ENCODE measurements around the gene MAP2K4. TPM values are rescaled to one million over a fixed set of nuclear protein-coding genes. Genes with fewer than 3 reads are reported as not detected.
"Not testable (repeated sequence)": the region's sequence is repeated elsewhere in the genome, so short reads cannot be mapped to it uniquely, and the experiment has no call there.

Gene MAP2K4
- total RNA-seq: 10 to 100 TPM; 23.6 to 27.0 TPM
- 35.3 to 78.9 reads per million in 2 donors for total RNA-seq

DNA sequence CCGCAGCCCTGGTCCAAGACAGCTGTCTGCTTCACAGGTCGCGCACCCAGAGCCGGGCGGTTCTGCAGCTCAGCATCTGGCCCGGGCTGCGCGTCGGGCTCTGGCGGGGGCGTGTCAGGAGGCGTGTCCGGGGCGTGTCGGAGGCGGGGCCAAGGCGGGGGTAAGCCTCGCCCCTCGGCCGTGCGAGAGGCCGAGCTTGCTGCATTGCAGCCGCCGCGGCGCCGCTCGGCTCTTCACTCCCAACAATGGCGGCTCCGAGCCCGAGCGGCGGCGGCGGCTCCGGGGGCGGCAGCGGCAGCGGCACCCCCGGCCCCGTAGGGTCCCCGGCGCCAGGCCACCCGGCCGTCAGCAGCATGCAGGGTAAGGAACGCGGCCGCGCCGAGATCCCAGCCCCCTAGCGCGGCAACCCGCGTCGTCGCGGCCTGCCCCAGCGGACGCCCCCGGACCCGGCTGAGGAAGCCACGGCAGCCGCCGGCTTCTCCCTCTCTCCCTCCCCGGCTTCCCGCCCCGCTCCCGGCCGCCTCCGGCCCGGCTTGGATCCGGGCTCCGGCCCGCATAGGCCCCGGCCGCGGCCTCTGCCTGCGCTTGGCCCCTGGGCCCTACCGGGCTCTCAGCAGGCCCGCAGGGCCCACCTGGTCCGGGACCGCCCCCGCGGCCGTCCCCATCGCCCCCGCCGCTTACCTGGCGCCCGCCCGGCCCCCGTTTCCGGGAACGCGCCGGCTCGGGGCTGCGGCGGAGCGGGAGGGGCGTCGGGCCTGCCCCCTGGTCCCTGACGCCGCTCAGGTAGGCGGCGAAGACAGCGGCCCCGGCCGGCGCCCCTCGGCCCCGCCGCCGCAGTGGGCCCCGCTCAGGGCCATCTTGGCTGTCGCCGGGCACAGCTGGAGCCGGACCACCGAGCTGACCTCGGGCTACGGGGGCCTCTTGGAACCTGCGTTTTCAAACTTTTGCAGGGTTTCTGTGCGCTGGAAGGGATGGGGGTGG, at the start of gene MAP2K4:
TSS of gene MAP2K4 (plus strand) at position 236 of the 981 bp plus-strand sequence. CDS start at position 246, 10 bp downstream.
- peak within 1 kb of the TSS; percentile 78 for H3K4me3 Mint-ChIP-seq
- no peaks in the 10 kb centered on the region for H3K36me3 Mint-ChIP-seq (ENCODE audit: low read depth)
- peaks cover 24% of the 10 kb centered on the region for H3K4me1 Mint-ChIP-seq
- no peaks in the 10 kb centered on the region for H3K27me3 Mint-ChIP-seq
- no peaks in the 10 kb centered on the region for H3K9me3 ChIP-seq (ENCODE audit: control insufficient read depth, low read length, poor library complexity, severe bottlenecking)
- DNase-seq (peak; percentile 91 to 99 (median 92)), ATAC-seq (peak; percentile 97)
- H3K27ac Mint-ChIP-seq: peak within 1 kb of the TSS; percentile 67

DNA sequence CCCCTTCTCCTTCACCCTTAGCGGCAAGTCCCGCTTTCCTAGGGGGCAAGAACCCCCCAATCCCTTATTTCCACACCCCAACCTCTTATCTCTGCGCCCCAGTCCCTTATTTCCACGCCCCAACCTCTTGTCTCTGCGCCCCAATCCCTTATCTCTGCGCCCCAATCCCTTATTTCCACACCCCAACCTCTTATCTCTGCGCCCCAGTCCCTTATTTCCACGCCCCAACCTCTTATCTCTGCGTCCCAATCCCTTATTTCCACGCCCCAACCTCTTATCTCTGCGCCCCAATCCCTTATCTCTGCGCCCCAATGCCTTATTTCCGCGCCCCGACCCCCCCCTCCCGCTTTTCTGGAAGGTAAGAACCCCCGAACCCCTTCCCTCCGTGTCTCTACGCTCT, 47.9 kb upstream of the MAP2K4 start:
- H3K27ac Mint-ChIP-seq; H3K4me3 Mint-ChIP-seq; H3K9me3 ChIP-seq (ENCODE audit: control insufficient read depth, low read length, poor library complexity, severe bottlenecking); ATAC-seq; H3K4me1 Mint-ChIP-seq; DNase-seq; H3K27me3 Mint-ChIP-seq; H3K36me3 Mint-ChIP-seq (ENCODE audit: low read depth): not testable (repeated sequence)

DNA sequence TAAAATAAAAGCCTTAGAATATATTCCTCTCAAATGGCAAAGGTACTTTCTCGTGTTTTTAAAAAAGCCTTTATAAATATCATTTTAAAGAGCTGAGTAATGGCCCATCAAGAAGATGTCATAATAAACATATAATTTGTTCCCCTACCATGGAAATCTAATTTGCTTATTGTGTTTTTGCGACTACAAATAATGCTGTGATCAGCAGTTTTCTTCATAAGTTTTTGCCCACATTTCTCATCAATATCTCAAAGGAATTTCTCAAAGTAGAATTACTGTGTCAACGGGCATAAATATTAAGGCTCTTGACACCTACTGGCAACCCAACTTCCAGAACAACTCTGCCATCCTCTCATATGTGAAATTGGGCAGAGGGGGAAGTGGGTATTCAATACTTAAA, 40.9 kb upstream of the MAP2K4 start:
- ATAC-seq: no peak
- no peaks in the 10 kb centered on the region for H3K9me3 ChIP-seq (ENCODE audit: control insufficient read depth, low read length, poor library complexity, severe bottlenecking)
- H3K4me3 Mint-ChIP-seq: no peak overlapping the region
- H3K36me3 Mint-ChIP-seq (ENCODE audit: low read depth): peaks cover 25% of the 10 kb centered on the region
- no peak for DNase-seq
- no peak overlapping the region for H3K27ac Mint-ChIP-seq
- peaks cover 7% of the 10 kb centered on the region for H3K4me1 Mint-ChIP-seq
- no peaks in the 10 kb centered on the region for H3K27me3 Mint-ChIP-seq

DNA sequence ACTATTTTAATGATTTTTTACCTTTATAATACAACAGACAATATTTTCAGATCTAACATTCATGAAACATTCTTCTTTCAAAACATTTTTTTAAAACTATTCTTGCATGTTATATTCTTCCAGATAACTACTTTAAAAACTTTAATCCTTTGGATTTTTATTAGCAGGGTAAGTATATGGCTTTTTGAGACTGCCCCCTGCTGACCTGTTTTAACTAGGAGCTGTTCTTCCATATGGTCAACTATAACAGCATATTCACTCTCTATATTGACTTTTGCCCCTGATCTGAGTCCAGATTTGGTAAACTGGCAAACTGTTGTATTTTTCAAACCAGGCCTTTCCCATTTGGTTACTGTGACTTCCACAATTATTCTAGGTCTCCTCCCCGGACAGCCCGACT, 39.9 kb upstream of the MAP2K4 start:
- no peak for ATAC-seq

DNA sequence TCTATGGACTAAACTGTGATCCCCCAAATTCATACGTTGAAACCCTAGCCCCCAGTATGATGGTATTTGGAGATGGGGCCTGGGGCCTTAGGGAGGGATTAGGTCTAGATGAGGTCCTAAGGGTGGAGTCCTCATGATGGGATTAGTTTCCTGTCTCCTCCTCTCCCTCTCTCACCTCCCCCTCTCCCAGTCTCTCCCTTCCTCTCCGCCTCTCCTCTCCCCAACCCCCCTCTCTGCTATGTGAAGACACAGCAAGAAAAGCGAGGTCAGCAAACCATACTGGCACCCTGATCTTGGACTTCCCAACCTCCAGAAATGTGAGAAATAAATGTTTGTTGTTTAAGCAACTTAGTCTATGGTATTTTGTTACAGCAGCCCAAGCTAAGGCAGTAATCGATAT, 38.8 kb upstream of the MAP2K4 start:
- H3K9me3 ChIP-seq (ENCODE audit: control insufficient read depth, low read length, poor library complexity, severe bottlenecking): no peaks in the 10 kb centered on the region
- Mint-ChIP-seq H3K27me3 (no peaks in the 10 kb centered on the region), H3K27ac (no peak overlapping the region), H3K4me3 (no peak overlapping the region), H3K36me3 (ENCODE audit: low read depth) (peaks cover 21% of the 10 kb centered on the region), H3K4me1 (peaks cover 7% of the 10 kb centered on the region)
- DNase-seq: no peak
- ATAC-seq: no peak

More for the DNA sequence above, 39.9 kb upstream of the MAP2K4 start:
- DNase-seq: no peak
- Mint-ChIP-seq H3K4me3 (no peak overlapping the region), H3K36me3 (ENCODE audit: low read depth) (peaks cover 21% of the 10 kb centered on the region), H3K4me1 (peaks cover 7% of the 10 kb centered on the region), H3K27ac (no peak overlapping the region), H3K27me3 (no peaks in the 10 kb centered on the region)
- no peaks in the 10 kb centered on the region for H3K9me3 ChIP-seq (ENCODE audit: control insufficient read depth, low read length, poor library complexity, severe bottlenecking)

DNA sequence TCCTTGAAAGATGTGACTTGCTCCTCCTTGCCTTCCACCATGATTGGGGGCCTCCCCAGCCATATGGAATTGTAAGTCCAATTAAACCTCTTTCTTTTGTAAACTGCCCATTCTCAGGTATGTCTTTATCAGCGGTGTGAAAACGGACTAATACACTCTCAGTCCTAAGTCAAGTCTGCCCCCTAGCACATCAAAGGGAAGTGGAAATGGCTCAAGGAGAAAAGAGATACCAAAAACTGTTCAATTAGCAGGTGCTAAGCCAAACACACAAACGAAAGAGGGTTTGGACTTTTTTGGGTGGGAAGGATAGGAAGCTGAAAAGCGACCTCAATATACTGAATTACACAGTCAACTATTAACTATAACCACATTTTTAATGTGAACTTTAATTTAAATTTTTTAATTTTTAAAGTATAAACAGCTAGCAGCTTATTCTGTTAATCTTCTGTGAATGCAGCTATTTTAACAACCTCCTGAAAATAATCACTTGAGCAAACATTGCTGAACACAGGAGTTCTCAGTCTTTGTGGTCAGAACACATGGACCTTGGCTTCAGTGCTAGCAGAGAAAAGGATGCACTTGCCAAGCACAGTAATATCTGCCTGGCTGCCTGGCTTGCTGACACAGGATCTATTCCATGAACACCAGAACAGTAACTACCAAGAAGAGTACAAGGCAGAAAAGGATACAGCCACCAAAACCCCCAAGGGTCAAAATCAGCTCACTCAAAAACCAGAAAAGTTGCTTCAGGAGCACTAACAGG, 34.3 kb upstream of the MAP2K4 start:
- H3K4me3 Mint-ChIP-seq: no peak overlapping the region
- no peak overlapping the region for H3K27ac Mint-ChIP-seq
- no peaks in the 10 kb centered on the region for H3K27me3 Mint-ChIP-seq
- DNase-seq (no peak), ATAC-seq (no peak)
- H3K9me3 ChIP-seq (ENCODE audit: control insufficient read depth, low read length, poor library complexity, severe bottlenecking): no peaks in the 10 kb centered on the region
- peaks cover 31% of the 10 kb centered on the region for H3K36me3 Mint-ChIP-seq (ENCODE audit: low read depth)
- H3K4me1 Mint-ChIP-seq: peaks cover 24% of the 10 kb centered on the region

DNA sequence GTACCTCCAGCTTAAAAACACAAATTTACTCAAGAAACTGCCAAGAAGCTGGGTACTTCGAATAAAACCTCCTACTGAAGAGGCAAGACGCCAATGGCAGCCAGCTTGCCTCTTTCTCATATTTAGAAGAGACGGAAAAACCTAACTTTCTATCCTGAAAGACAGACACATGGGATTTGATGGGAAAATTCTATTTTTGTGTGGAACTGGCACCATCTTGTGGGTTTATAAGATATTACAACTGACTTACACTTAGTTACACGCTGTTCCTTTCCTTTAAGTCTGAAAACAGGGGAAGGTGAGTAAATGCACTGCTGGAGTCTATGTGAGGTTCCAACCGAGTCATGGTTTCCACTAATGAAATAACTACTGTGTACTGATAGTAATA, 33.7 kb upstream of the MAP2K4 start:
- DNase-seq: no peak
- ATAC-seq: no peak
- H3K27me3 Mint-ChIP-seq: no peaks in the 10 kb centered on the region
- no peak overlapping the region for H3K27ac Mint-ChIP-seq
- peaks cover 31% of the 10 kb centered on the region for H3K36me3 Mint-ChIP-seq (ENCODE audit: low read depth)
- H3K4me3 Mint-ChIP-seq: no peak overlapping the region
- H3K4me1 Mint-ChIP-seq: peaks cover 24% of the 10 kb centered on the region
- H3K9me3 ChIP-seq (ENCODE audit: control insufficient read depth, low read length, poor library complexity, severe bottlenecking): no peaks in the 10 kb centered on the region

DNA sequence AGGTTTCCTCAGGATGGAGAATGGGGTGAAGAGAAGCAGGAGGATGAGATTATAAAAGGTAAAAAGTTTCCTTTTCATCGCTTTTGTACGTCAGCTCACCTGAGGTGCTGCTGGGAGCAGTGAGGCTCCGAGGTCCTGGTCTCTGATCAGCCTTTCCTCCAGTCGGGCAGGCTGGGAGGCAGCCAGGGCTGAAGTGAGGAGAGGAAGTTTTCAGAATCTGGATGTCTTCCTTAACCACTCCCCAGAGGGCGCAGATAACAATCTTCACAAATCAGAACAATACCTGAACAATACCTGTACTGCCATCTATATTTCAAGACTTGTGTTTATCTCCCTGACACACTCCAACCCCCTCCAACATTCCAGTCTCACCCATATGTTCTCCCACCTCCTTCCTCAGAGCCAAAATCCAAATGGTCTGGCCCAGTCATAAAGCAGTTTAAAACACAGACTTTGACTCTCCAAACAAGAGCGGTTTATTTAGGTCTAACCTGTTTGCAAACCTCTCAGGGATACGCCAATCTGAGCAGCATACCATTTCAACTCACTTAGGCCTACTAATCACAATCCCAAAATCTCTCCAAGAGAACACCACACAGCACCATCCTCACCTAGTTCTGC, 30.2 kb upstream of the MAP2K4 start:
- DNase-seq (no peak), ATAC-seq (no peak)
- H3K4me1 Mint-ChIP-seq: peaks cover 19% of the 10 kb centered on the region
- peak overlapping the region; percentile 9 for H3K4me3 Mint-ChIP-seq
- H3K36me3 Mint-ChIP-seq (ENCODE audit: low read depth): peaks cover 12% of the 10 kb centered on the region
- H3K27me3 Mint-ChIP-seq: no peaks in the 10 kb centered on the region
- peak overlapping the region; percentile 39 for H3K27ac Mint-ChIP-seq
- H3K9me3 ChIP-seq (ENCODE audit: control insufficient read depth, low read length, poor library complexity, severe bottlenecking): no peaks in the 10 kb centered on the region

DNA sequence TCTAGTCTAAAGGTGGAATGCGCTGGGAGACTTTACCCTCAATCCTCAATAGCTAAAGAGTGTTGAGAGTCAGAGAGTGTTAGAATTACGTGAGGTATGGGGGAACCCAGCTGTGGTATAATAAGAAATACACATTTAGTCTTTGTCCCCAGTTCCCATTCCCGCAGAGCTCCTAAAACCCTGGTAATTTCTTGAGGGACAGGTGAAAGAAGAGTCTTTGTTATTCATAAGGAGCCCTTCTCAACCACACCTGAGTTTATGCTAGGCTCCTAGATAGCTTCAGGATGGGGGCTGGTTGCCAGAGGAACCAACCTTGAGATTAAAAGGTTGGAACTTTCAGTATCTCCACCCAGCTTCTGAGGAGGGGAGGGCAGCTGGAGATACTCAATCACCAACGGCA, 29.2 kb upstream of the MAP2K4 start:
- DNase-seq: no peak
- no peak for ATAC-seq
- H3K27ac Mint-ChIP-seq: peak overlapping the region; percentile 39
- peaks cover 12% of the 10 kb centered on the region for H3K36me3 Mint-ChIP-seq (ENCODE audit: low read depth)
- peaks cover 24% of the 10 kb centered on the region for H3K4me1 Mint-ChIP-seq
- H3K27me3 Mint-ChIP-seq: no peaks in the 10 kb centered on the region
- H3K9me3 ChIP-seq (ENCODE audit: control insufficient read depth, low read length, poor library complexity, severe bottlenecking): no peaks in the 10 kb centered on the region
- no peak overlapping the region for H3K4me3 Mint-ChIP-seq

DNA sequence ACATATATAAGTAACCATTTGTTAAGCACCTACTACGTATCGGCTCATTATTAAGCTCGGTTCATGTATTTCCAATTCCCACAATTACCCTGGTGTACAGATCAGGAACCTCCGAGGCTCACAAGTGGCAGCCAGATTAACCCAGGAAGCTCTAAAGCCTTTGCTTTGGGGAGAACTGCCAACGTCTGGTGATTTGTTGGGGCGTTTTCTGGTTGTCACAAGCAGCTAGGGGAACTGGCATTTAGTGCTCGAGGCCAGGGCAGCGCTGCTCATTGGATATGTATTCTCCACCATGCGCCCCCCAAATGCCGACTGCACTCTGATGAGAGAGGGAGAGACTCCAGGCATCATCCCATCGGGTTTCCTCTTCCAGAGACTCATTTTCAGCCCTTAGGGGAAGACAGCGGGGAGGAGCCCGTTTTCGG, 23.9 kb upstream of the MAP2K4 start:
- ATAC-seq (peak; percentile 18), DNase-seq (peak in 1 of 3 donors; percentile 17)
- Mint-ChIP-seq H3K27ac (peak overlapping the region; percentile 81), H3K4me3 (peak overlapping the region; percentile 91), H3K36me3 (ENCODE audit: low read depth) (peaks cover 3% of the 10 kb centered on the region), H3K4me1 (peaks cover 16% of the 10 kb centered on the region), H3K27me3 (no peaks in the 10 kb centered on the region)
- no peaks in the 10 kb centered on the region for H3K9me3 ChIP-seq (ENCODE audit: control insufficient read depth, low read length, poor library complexity, severe bottlenecking)

DNA sequence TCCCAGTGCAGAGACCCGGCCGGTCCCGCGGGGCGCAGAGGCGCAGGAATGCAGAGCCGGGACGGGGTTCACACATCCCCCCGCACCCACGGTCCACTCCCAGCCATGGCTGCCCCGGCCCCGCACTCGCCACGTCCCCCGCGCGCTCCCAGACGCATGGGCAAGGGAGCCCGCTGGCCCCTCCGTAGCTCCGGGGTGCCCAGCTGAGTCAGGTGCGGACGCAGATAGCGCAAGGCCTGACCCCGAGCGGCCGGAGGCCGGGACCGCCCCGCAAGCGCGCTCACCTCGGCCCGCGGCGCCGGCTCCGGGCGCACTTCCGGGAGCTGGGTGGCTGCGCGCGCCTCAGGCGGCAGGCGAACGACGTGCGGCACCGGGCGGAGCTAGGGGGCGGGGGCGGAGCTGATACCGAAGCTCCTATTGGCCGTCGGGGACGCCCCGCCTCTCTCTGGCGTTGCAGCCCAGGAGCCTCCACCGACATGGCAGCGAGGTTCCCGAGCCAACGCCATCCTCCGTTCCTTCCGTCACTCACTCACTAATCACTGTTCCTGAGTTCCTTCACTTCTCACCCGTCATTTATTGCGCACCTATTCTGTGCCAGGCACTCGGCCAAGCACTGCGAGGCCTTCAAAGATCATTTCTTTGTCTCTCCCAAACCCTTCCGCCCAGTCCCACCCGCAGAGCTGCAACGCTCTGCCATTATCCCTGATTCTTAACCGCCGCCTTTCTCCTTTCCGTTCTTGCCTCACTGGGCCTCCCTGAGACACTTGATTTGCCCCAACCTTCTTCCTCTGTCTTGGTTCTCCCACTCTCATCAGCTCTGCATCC, 23.3 kb upstream of the MAP2K4 start, which contains the start of gene ZNF18:
TSS of gene ZNF18 (minus strand) at position 329 of the 825 bp plus-strand sequence. CDS start 4,646 bp downstream, outside the sequence.
- Mint-ChIP-seq H3K27ac (peak within 1 kb of the TSS; percentile 81), H3K27me3 (no peaks in the 10 kb centered on the region), H3K36me3 (ENCODE audit: low read depth) (peaks cover 3% of the 10 kb centered on the region), H3K4me3 (peak within 1 kb of the TSS; percentile 91), H3K4me1 (peaks cover 16% of the 10 kb centered on the region)
- ATAC-seq (peak; percentile 99), DNase-seq (peak; percentile 91 to 96 (median 94))
- no peaks in the 10 kb centered on the region for H3K9me3 ChIP-seq (ENCODE audit: control insufficient read depth, low read length, poor library complexity, severe bottlenecking)

DNA sequence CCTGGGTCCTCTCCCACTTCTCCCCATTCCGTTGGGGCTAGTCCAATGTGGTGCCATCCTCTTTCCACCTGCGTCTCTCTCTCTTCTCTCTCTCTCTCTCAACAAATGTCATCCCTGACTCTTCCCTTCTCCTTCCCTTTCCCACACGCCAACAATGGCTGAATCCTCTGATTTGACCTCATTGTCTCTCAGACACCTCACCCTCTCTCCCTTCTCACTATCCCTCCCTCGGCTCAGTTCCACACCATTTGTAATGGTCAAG, 22.8 kb upstream of the MAP2K4 start:
- DNase-seq (no peak), ATAC-seq (no peak)
- H3K27ac Mint-ChIP-seq: peak overlapping the region; percentile 81
- H3K36me3 Mint-ChIP-seq (ENCODE audit: low read depth): peaks cover 3% of the 10 kb centered on the region
- peaks cover 16% of the 10 kb centered on the region for H3K4me1 Mint-ChIP-seq
- no peaks in the 10 kb centered on the region for H3K9me3 ChIP-seq (ENCODE audit: control insufficient read depth, low read length, poor library complexity, severe bottlenecking)
- peak overlapping the region; percentile 91 for H3K4me3 Mint-ChIP-seq
- H3K27me3 Mint-ChIP-seq: no peaks in the 10 kb centered on the region

Measured in T-helper 17 cell (primary cell).